ENCODE results near the gene ZNG1C.
"Not testable (repeated sequence)": the region's sequence is repeated elsewhere in the genome, so short reads cannot be mapped to it uniquely, and the experiment has no call there.

Gene ZNG1C

DNA sequence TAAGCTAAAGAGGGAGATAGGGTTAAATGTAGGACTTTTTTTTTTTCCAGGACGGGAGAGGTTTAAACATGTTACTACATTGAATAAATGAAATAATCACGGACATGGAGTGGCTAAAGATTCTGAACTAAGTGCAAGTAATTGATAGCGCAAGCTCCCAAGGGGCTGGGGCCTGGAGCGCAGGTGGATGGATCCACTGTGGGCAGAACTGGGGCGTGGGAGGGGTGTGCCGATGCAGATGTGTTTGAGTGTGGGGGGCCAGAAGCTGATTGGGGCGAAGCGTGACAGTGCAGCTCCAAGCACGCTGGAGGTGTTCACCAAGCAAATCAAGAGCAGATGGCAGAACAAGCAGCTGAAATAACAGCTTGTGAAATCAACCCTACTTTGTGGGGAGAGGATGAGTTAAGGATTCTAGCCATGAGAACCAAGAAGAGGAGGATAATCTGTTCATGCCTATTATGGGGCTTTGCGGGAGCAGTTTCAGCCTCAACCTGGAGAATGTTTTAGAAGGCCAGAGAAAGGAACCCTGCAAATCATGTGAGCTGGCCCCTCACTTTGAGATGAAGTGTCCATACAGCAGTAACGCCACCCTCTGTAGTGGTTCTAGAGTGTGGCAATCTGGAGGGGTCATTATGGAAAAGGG is 88.9 kb downstream of the ZNG1C start:
- H3K14ac ChIP-seq (ENCODE audit: low read length); H2BK120ac ChIP-seq (ENCODE audit: insufficient read depth, low read length, poor library complexity); H3K4ac ChIP-seq (ENCODE audit: low read depth, low read length); H4K91ac ChIP-seq (ENCODE audit: low read depth, low read length); H3K23ac ChIP-seq (ENCODE audit: low read length); H3K9me3 ChIP-seq (ENCODE audit: insufficient read depth, low read depth, low read length); H3K4me3 ChIP-seq (ENCODE audit: low read depth, low read length); H4K8ac ChIP-seq (ENCODE audit: low read depth, low read length); H2BK5ac ChIP-seq (ENCODE audit: low read depth, low read length, poor library complexity); H3K79me1 ChIP-seq (ENCODE audit: low read length); H3K79me2 ChIP-seq (ENCODE audit: control insufficient read depth, insufficient read depth, low read length, poor library complexity); H3K18ac ChIP-seq (ENCODE audit: low read length); H3K4me1 ChIP-seq (ENCODE audit: control insufficient read depth in 1 of 2, insufficient read depth in 2 of 2, low read length in 2 of 2); H3K36me3 ChIP-seq (ENCODE audit: control insufficient read depth in 1 of 2, insufficient read depth in 2 of 2, low read length in 2 of 2); H2AFZ ChIP-seq (ENCODE audit: insufficient read depth, low read length, poor library complexity); H2BK12ac ChIP-seq (ENCODE audit: low read length); H3K27me3 ChIP-seq (ENCODE audit: insufficient read depth, low read length); H4K12ac ChIP-seq (ENCODE audit: low read depth, low read length); H3K4me2 ChIP-seq (ENCODE audit: low read length); H3K9ac ChIP-seq (ENCODE audit: low read length); H3K27ac ChIP-seq (ENCODE audit: low read depth, low read length); DNase-seq; H2AK5ac ChIP-seq (ENCODE audit: low read length): not testable (repeated sequence)
- WGBS (ENCODE audit: extremely low coverage, insufficient coverage, insufficient read length), result no CpG with 5 or more reads among the region's 11 CpGs

DNA sequence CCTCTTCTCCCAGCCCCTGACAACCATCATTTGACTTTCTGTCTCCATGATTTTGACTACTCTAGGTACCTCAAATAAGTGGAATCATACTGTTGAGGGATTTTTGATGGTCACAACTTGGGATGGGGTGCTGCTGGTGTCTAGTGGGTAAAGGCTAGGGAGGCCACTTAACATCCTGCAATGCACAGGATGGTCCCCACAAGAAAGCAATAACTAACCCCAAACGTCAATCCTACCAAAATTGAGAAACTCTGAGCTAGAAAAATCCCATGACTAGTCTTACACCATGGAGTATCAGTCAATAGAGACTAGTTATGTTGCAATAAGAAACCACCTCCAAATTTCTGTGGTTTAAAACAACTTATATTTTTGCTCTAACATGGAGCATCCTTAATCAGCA is 90.3 kb downstream of the ZNG1C start:
- H3K4me3 ChIP-seq (ENCODE audit: low read depth, low read length); H3K9me3 ChIP-seq (ENCODE audit: insufficient read depth, low read depth, low read length); H3K79me1 ChIP-seq (ENCODE audit: low read length); H3K4me2 ChIP-seq (ENCODE audit: low read length); H3K27ac ChIP-seq (ENCODE audit: low read depth, low read length); H4K8ac ChIP-seq (ENCODE audit: low read depth, low read length); H2AFZ ChIP-seq (ENCODE audit: insufficient read depth, low read length, poor library complexity); H2BK12ac ChIP-seq (ENCODE audit: low read length); H3K14ac ChIP-seq (ENCODE audit: low read length); H3K4me1 ChIP-seq (ENCODE audit: control insufficient read depth in 1 of 2, insufficient read depth in 2 of 2, low read length in 2 of 2); H3K9ac ChIP-seq (ENCODE audit: low read length); H2BK5ac ChIP-seq (ENCODE audit: low read depth, low read length, poor library complexity); H3K18ac ChIP-seq (ENCODE audit: low read length); H4K12ac ChIP-seq (ENCODE audit: low read depth, low read length); H3K79me2 ChIP-seq (ENCODE audit: control insufficient read depth, insufficient read depth, low read length, poor library complexity); DNase-seq; H2BK120ac ChIP-seq (ENCODE audit: insufficient read depth, low read length, poor library complexity); H2AK5ac ChIP-seq (ENCODE audit: low read length); H3K4ac ChIP-seq (ENCODE audit: low read depth, low read length); H3K27me3 ChIP-seq (ENCODE audit: insufficient read depth, low read length); H3K23ac ChIP-seq (ENCODE audit: low read length); H4K91ac ChIP-seq (ENCODE audit: low read depth, low read length); H3K36me3 ChIP-seq (ENCODE audit: control insufficient read depth in 1 of 2, insufficient read depth in 2 of 2, low read length in 2 of 2): not testable (repeated sequence)
- no CpG with 5 or more reads among the region's 1 CpG for WGBS (ENCODE audit: extremely low coverage, insufficient coverage, insufficient read length)

DNA sequence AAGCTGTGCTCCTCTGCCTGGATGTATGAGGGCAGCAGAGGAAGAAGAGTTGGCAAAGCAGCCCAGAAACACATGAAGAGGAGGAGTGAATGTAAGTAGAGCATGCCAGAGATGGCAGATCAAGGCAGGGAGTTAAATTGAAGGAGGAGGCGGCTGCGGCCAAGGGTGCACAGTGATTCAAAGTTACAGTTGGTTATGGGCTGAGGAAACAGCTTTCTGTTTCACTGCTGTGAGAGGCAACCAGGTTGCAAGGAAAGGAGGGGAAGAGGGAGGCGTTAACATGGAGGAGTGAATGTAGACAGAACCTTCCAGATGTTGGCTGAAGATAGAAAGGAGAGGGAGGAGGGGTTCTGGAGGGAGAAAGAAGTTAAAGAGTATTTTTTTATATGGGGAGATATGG is 94.2 kb downstream of the ZNG1C start:
- not testable (repeated sequence) for H3K14ac ChIP-seq (ENCODE audit: low read length); H3K18ac ChIP-seq (ENCODE audit: low read length); H3K79me2 ChIP-seq (ENCODE audit: control insufficient read depth, insufficient read depth, low read length, poor library complexity); H4K12ac ChIP-seq (ENCODE audit: low read depth, low read length); H2BK12ac ChIP-seq (ENCODE audit: low read length); H2BK120ac ChIP-seq (ENCODE audit: insufficient read depth, low read length, poor library complexity); H3K27me3 ChIP-seq (ENCODE audit: insufficient read depth, low read length); H3K4ac ChIP-seq (ENCODE audit: low read depth, low read length); H3K9me3 ChIP-seq (ENCODE audit: insufficient read depth, low read depth, low read length); H3K36me3 ChIP-seq (ENCODE audit: control insufficient read depth in 1 of 2, insufficient read depth in 2 of 2, low read length in 2 of 2); H3K27ac ChIP-seq (ENCODE audit: low read depth, low read length); H2BK5ac ChIP-seq (ENCODE audit: low read depth, low read length, poor library complexity); H3K23ac ChIP-seq (ENCODE audit: low read length); H2AFZ ChIP-seq (ENCODE audit: insufficient read depth, low read length, poor library complexity); H3K9ac ChIP-seq (ENCODE audit: low read length); H3K4me3 ChIP-seq (ENCODE audit: low read depth, low read length); H3K4me2 ChIP-seq (ENCODE audit: low read length); H4K91ac ChIP-seq (ENCODE audit: low read depth, low read length); H4K8ac ChIP-seq (ENCODE audit: low read depth, low read length); H3K4me1 ChIP-seq (ENCODE audit: control insufficient read depth in 1 of 2, insufficient read depth in 2 of 2, low read length in 2 of 2); H2AK5ac ChIP-seq (ENCODE audit: low read length); DNase-seq; H3K79me1 ChIP-seq (ENCODE audit: low read length)
- no CpG with 5 or more reads among the region's 3 CpGs for WGBS (ENCODE audit: extremely low coverage, insufficient coverage, insufficient read length)

DNA sequence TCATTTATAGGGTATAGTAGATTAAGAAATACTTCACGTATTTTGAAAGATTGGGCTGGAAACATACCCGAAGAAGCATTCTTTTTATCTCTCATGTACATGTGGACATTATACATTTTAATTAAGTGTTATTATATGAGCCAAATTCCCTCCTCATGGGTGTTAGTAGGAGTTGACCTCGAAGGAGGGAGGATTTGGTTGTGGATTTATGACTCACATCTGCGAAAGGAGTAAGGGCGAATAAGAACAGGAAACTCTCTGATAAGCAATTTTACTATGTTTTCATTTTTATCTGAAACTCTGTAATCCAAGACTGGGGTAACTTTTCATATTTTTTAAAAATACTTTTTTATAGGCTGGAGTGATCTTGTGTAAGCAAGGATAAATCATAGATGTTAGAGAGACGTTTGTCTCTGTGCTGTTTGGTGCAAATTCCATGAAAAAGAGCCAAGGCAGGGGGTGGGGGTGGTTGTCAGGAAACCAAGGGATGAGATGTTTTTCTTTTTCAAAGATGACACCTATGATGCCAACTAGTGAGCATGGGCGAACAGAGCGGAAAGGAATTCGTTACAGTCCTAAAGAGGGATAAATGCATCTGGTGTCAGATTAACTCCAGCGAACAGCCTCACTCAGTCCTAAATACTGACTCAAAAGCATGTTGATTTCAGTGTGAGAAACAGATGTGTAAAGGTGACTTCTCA is 95.0 kb downstream of the ZNG1C start:
- no CpG with 5 or more reads among the region's 10 CpGs for WGBS (ENCODE audit: extremely low coverage, insufficient coverage, insufficient read length)
- H3K4ac ChIP-seq (ENCODE audit: low read depth, low read length); H2AK5ac ChIP-seq (ENCODE audit: low read length); H3K36me3 ChIP-seq (ENCODE audit: control insufficient read depth in 1 of 2, insufficient read depth in 2 of 2, low read length in 2 of 2); H3K9me3 ChIP-seq (ENCODE audit: insufficient read depth, low read depth, low read length); H3K14ac ChIP-seq (ENCODE audit: low read length); H3K27me3 ChIP-seq (ENCODE audit: insufficient read depth, low read length); H3K9ac ChIP-seq (ENCODE audit: low read length); H4K12ac ChIP-seq (ENCODE audit: low read depth, low read length); H4K91ac ChIP-seq (ENCODE audit: low read depth, low read length); H3K27ac ChIP-seq (ENCODE audit: low read depth, low read length); H3K23ac ChIP-seq (ENCODE audit: low read length); H2BK120ac ChIP-seq (ENCODE audit: insufficient read depth, low read length, poor library complexity); H3K4me3 ChIP-seq (ENCODE audit: low read depth, low read length); H2BK5ac ChIP-seq (ENCODE audit: low read depth, low read length, poor library complexity); H3K4me2 ChIP-seq (ENCODE audit: low read length); H3K79me1 ChIP-seq (ENCODE audit: low read length); H2AFZ ChIP-seq (ENCODE audit: insufficient read depth, low read length, poor library complexity); H3K18ac ChIP-seq (ENCODE audit: low read length); H3K4me1 ChIP-seq (ENCODE audit: control insufficient read depth in 1 of 2, insufficient read depth in 2 of 2, low read length in 2 of 2); DNase-seq; H2BK12ac ChIP-seq (ENCODE audit: low read length); H4K8ac ChIP-seq (ENCODE audit: low read depth, low read length); H3K79me2 ChIP-seq (ENCODE audit: control insufficient read depth, insufficient read depth, low read length, poor library complexity): not testable (repeated sequence)
